ENCODE results near the gene ZNF446.
"Not testable (repeated sequence)": the region's sequence is repeated elsewhere in the genome, so short reads cannot be mapped to it uniquely, and the experiment has no call there.

Gene ZNF446

DNA sequence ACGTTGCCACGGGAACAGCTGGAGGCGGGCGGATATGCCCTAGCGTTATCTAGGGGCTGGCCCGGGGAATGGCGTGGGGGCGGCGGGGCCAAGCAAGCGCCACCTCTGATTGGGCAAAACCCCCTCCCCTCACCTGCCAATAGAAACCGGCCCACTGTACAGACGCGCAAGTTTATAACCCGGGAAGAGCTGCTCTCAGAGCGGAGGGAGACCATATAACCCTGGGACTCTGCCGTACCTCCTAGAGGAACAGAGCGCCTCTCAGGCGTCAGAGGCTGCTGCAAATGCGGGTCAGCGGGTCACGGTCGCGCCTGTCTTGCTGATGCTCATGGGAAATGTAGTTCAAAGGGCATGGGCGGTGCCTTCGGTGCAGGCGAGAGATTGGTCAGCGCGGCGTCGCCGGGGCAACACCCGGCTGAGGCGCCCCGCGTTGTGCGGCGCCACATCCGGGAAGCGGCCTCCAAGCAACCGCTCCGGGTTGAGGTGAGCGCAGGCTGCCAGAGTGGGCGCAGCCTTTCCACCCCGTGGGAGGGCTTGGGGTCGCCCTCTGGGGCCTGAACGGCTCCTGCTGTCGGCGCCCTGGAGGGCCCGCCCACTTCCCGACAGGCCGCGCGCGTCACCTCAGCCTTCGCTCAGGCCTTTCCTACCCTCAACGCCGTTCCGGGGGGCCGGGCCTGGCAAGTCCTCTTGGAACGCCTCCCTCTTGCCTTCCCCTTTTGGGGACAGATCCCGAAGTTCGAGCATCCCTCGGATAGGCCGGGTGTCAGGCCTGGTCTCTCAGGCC, at the start of gene ZNF446:
ZNF446 (plus strand) TSS at position 639 of the 784 bp plus-strand sequence. CDS start 867 bp downstream, outside the sequence.
- peak; percentile 89 for DNase-seq (ENCODE audit: low read depth)

DNA sequence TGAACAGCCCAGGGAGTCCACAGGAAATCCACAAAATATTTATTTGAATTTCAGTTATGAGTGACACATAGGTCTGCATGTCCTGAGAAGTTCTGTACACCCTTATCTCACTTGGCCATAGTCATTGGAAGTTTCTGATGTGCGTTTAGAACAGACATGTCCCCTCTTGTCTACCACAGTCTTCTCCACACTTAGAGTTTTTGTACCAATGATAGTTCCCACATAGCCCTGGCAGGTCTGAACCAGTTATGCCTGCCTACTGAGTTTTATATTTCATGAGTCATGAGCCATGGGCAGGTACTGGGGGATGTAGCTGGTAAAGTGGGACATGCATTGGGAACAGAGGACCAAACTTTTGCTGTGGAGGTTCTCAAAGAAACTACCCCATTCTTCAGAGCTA, 47.5 kb upstream of the ZNF446 start:
- DNase-seq (ENCODE audit: low read depth) = no peak

DNA sequence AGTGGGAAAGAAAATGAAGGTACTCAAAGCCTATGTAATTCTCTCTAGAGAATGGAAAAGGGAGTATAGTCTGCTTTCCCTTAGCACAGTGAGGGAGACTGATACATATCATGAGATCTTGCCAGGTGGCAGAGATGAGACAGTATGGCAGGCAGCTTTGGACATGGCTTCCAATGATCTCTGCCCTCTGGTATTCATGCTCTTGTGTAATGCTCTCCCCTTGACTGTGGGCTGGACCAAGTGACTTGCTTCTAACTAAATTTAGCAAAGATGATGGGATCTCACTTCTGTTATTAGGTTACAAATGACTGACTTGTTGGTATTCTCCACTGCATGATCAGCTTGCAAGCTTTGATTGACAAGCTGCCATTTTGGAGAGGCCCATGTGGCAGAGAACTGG, 46.4 kb upstream of the ZNF446 start:
- DNase-seq (ENCODE audit: low read depth) = no peak

DNA sequence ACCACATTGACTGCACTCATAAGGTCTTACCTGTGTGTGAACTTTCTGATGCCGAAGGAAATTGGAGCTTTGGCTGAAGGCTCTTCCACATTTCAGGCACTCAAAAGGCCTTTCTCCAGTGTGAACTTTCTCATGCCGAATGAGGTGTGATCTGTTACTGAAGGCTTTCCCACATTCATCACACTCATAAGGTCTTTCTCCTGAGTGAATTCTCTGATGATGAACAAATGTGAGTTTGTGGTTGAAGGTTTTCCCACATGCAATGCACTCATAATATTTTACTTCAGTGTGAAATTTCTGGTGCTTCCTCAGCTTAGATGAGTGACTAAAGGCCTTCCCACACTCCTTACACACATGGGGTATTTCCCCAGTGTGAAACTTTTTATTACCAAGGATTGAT, 41.9 kb upstream of the ZNF446 start:
- no peak for DNase-seq (ENCODE audit: low read depth)

DNA sequence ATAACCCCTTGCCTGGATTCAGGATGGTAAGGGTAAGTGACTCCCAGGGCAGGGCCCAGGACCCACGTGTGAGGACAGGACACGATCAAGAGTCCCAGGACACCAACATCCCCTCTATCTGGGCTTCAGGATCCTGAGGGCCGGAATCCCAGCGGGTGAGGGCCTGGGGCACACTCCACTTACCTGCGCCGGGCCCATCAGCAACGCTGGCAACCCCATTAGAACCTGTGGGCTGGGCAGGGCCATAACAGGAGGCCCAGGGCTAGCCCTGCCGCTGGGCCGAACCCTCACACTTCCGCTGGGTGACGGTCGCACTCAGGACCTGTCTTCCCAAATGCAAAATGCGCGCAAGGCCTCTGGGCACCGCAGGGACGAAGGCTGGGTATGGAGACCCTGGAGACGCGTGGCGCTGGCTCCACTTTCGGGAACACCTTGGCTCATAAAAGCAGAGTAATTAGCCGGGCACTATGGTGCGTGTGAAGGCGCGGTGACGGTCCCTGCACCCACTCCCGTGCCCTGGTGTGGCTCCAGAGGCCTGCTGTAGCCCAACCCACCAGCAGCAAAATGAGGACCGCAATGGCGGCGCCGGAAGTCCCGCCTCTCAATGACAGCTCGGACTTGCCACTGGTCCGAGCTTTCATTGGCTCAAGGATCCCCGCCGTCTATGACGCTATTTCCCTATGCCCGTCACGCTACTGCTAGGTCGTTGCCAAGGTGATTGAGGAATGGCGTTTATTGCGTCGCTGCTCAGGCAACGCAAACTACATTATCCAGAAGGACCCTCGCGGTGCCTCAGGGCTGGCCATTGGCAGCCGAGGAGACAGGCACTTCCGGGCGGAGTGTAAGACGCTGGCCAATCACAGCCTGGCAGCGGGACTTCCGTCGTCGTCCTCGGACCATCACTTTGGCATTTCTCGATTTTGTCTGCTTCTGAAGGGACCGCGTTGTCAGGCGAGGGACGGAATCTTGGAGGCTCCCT, 36.3 kb upstream of the ZNF446 start, which contains the start of gene ZNF132:
ZNF132 (minus strand) TSS at position 578 of the 979 bp plus-strand sequence; CDS start at position 246, 332 bp downstream.
- peak; percentile 84 for DNase-seq (ENCODE audit: low read depth)

DNA sequence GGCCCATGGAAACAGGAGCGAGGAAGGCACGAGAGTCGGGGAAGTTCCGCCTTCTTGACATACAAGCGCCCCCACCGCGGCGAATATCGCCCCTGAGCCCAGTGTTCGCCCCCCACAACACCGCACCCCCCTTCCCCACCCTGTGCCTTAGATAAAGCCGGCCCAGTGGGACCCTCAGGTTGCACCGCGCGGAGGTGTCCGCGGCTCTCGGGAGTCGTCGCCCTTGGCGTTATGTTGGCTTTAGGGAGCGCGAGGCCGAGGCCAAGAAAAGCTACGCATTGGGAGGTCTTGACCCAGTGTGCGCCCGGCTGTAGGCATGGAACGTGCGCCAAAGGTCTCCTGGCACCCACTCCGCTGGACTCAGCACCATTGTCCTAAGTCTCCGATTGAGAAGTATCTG, 35.6 kb upstream of the ZNF446 start:
- DNase-seq (ENCODE audit: low read depth) = no peak

GRCh38 chr19:58442986-58443385, 33.2 kb upstream of the ZNF446 start:
- DNase-seq (ENCODE audit: low read depth) = not testable (repeated sequence)

DNA sequence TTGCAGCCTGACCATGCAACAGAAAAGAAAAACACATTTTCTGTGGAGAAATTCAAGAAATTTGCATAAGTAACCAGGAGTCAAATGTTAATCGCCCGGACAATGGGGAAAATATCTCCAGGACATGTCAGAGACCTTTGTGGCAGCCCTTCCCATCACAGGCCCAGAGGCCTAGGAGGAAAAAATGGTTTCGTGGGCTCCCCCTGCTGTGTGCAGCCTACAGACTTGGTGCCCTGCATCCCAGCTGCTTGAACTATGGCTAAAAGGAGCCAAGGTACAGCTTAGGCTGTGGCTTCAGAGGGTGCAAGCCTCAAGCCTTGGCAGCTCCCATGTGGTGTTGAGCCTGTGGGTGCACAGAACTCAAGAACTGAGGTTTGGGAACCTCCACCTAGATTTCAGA, 27.3 kb upstream of the ZNF446 start:
- DNase-seq (ENCODE audit: low read depth) = not testable (repeated sequence)

- DNase-seq (ENCODE audit: low read depth) = not testable (repeated sequence)
Observed at GRCh38 chr19:58449980-58450379, 26.2 kb upstream of the ZNF446 start.

GRCh38 chr19:58450856-58451357, 25.2 kb upstream of the ZNF446 start:
- no peak for DNase-seq (ENCODE audit: low read depth)

GRCh38 chr19:58451358-58452101, 24.6 kb upstream of the ZNF446 start, which contains the start of gene ZNF324B:
TSS of gene ZNF324B (plus strand) at chr19:58451622. CDS start at chr19:58453702, 2,080 bp downstream.
- peak; percentile 96 for DNase-seq (ENCODE audit: low read depth)

- DNase-seq (ENCODE audit: low read depth) = no peak
Observed at GRCh38 chr19:58453743-58454142, 22.4 kb upstream of the ZNF446 start.

DNA sequence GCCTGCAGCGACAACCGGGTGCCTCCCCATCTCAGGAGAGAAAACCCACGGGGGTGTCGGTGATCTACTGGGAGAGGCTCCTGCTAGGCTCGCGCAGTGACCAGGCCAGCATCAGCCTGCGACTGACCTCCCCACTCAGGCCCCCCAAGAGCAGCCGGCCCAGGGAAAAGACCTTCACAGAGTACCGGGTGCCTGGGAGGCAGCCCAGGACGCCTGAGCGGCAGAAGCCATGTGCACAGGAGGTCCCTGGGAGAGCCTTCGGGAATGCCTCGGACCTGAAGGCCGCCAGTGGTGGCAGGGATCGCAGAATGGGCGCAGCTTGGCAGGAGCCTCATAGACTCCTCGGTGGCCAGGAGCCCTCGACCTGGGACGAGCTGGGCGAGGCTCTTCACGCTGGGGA, 20.8 kb upstream of the ZNF446 start:
- no peak for DNase-seq (ENCODE audit: low read depth)

GRCh38 chr19:58456111-58456510, 20.0 kb upstream of the ZNF446 start:
- no peak for DNase-seq (ENCODE audit: low read depth)

DNA sequence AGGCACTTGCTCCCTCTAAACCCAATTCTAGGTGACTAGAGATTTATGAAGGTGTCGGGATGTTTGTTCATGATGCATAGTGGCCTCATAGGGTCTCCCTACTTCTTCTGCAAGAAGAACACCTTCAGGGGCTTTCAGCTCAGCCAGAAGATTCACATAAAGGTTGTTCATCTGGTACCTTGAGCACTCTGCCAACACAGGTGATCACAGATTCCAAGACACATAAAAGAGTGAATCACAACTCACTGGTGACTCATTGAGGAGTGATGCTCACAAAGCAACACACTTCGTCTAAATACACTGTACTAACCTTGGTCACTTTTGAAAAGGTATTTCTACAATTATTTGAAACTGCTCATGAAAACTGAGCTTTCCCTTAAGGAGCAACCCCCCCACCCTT, 16.1 kb upstream of the ZNF446 start:
- no peak for DNase-seq (ENCODE audit: low read depth)

DNA sequence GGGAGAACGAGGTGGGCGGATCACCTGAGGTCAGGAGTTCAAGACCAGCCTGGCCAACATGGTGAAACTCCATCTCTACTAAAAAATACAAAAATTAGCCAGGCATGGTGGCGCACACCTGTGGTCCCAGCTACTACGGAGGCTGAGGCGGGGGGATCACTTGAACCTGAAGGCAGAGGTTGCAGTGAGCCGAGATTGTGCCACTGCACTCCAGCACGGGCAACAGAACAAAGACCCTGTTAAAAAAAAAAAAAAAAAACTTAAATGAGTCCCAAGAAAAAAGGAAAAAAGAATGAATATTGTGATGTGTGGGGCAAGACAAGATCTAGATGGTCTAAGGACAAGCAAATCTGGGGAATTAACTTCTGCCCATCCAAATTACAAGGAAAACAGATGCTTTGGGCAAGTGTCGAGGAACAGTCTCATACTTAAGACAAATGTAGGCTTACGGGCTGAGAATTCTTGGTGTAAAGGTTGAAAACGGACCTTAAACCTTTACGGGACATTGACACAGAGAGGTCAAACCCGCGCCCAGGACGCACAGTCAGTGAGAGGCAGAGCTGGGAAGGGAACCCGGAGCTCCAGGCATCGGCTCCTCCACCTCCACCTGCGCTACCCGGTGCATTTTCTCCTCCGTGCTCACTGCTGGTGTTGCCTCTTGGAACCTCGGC, 9.9 kb upstream of the ZNF446 start:
- DNase-seq (ENCODE audit: low read depth) = no peak

DNA sequence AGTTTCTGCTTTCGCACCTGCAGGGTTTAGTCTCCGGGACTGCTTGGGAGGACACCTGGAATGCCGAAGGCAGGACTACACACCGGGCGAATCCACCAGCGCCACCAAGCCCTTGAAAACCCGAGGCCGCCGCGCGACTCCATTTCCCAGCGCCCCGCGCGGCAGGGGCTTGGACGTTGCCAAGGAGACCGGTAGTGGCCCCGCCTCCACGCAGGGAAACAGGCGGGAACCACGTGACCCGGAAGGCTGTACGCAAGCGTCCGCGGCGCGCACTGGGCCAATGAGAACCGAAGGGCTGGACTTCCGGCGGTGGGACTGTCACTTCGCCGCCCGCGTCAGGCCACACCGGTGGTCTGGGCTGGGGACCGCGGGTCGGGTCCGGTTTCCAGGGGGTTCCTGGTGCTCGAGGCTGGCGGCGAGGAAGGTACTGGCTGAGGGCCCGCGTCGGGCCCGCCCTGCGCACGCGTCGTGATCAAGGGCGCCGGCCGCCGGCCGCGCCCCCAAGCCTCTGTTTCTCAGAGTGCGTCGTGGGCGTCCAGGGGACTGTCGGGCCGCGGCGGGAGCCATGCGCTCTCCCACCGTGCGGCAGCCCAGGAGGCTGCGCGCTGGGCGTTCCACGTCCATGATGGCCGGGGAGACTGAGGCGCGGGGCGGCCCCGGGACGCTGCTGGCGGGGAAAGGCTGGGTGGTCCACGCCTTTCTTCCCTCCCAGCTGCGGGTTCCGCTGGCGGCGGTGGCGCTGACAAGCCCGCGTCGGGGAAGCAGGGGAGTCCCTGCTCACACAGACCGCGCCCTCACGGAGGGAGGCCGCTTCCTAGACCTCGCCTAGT, 9.2 kb upstream of the ZNF446 start, which contains the start of gene ZNF324:
ZNF324 (plus strand) TSS at position 321 of the 830 bp plus-strand sequence. CDS start 2,106 bp downstream, outside the sequence.
- peak; percentile 97 for DNase-seq (ENCODE audit: low read depth)

DNA sequence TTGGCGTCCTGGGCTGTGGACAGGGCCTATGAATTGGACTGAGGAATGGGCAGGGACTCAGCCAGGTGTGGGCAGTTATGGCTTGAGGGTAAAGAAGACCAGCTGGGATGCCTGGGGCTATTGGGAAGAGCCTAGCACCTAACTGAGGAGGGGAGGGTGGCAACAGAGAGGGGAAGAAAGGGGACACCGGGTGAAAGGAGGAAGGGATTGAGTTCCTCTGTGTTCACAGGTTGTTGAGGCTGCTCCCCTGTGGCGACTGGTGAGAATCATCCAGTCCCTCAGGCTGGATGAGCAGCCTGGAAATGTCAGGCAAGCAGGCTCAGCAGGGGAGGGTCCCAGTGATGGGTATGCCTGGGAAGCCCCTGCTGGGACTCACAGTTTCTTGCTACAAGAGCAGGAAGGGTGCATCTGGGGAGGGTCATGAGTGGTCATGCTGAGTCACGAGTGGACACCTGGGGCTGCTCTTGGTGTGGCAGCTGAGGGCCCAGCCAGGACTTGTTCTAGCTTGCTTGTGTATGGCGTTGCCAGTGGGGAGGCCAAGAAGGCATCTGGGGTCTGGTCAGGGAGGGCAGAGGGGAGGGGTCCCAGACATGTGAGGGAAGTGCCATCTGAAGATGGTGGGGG, 7.8 kb upstream of the ZNF446 start:
- DNase-seq (ENCODE audit: low read depth) = no peak

DNA sequence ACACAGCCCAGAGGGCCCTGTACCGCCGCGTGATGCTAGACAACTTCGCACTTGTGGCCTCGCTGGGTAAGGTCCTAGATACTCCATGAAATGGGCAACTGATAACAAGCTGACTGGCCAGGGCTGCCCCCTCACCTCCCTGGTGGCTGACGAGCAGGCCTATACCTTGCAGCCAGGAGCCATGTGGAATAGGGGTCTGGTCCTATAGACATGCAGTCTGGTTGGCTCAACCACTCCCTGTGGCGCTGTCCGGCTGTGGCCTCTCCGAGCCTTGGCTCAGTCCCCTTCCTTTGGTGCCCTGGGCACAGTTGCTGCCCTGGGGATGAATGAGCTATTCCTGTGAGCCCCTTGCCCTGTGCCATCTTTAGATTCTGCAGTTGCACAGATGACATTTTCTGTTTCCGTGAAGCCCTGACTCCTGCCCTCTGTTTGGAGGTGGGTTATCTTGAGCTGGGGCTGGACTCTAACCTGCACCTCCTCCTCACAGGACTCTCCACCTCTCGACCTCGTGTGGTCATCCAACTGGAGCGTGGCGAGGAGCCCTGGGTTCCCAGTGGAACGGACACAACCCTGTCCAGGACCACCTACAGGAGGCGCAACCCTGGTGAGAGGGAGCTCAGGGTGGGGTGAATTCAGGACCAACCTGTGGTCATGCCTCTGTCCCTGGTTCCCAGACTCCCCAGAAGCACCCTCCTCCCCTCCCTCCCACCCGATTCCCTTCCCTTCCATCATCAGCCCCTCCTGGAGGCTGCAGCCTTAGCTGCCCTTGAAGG, 6.7 kb upstream of the ZNF446 start:
- DNase-seq (ENCODE audit: low read depth) = no peak
